Ramos (cell line): ENCODE results near the gene NUAK2.

ENCODE experiments used
- in situ Hi-C: fragments of 300-500 bp; cut with MboI; formaldehyde crosslinking; loops from one replicate; pipeline ENCODE4 v1.14.3; 2022; ENCODE audit warnings: low sequenced_read_pairs; ENCODE audit not compliant: unreplicated experiment

The NUAK2 gene

DNA sequence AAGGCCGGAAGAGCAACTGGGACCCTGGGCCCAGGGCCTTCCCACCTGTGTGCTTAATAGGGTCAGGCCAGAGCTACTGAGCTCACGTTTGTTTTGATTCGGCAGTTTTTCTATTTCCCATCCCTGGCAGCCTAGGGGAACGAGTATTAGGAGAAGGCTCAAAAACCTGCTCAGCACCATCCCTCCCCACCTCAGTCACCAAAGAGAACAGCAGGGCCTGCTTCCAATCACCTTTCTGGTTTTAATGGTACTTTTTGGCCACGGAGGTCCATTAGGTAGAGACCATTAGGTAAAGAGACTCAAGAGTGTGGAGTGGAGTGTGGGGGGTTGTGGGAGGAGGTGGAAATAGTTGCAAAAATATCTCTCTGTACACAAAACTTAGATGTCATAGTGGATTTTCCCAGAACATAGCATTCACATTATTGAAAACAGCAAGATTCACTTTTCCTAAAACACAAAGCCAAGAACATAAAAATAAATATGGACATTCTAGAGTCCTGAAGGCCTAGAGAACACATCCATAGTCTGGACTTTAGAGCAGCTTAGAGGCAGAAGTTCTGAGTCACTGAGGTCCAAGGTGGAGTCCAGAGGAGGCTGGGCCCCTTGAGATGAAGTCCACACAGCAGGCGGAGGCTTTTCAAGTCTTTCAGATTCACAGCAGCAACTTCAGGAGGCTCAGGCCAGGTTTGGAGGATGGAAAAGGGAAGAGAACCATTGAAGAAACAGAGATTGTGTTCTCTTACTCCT is 19.5 kb downstream of the NUAK2 start:
- in situ Hi-C loops = no loop called here

GRCh38 chr1:205301205-205301821 is 20.2 kb downstream of the NUAK2 start:
- in situ Hi-C loops = no loop called here

DNA sequence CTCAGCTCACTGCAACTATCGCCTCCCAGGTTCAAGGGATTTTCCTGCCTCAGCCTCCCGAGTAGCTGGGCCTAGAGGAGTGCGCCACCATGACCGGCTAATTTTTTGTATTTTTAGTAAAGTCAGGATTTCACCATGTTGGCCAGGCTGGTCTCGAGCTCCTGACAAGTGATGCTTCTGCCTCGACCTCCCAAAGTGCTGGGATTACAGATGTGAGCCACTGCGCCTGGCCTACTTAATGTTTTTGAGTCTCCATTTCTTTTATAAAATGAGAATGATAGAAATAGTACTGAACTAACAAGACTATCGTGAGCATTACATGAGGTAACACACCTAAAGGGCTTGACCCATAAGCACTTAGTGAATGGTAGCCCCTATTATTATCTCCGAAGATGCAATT is 21.4 kb downstream of the NUAK2 start:
- in situ Hi-C loops = no loop called here

DNA sequence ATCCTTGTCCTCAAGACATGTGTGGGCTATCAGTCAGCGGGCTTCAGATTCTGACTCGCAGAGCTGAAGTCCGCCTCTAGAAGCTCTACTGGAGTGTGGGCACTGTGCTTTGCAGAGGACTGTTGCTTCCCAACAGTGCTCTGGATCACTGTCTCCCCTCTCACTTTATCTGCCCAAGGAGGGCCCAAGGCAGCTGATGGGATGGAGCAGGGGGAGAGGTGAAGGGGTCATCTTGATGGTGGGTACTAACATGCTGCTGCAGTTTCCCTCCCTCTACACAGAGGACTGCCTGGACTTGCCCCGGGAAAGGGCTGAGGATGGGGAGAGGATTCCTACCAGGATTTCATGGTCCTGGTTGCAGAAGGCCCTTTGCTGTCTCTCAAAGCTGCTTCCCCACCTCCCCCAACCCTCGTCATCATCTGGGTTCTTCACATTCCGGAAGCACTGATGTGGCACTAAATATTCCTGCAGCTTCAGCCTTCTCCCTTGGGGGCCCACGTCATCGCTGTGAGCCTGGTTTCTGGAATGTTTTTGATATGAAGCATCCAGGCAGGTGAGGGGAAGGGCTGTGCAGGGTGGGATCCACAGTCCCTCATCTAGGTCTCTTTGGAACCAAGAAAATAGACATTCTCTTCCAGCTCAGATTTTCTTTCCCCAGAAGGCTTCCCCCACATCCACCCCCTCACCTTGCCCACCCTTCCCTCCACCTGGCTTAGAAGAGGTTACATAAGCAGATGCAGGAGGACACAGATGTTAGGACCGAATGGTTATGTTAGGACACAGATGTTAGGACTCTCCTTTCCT is 23.2 kb downstream of the NUAK2 start:
- in situ Hi-C loops = loop anchor here (10.0 to 25.0 kb wide), 3 partner anchors 756 to 2011 kb away; partner anchors contain the start of genes MDM4 and RHEX

DNA sequence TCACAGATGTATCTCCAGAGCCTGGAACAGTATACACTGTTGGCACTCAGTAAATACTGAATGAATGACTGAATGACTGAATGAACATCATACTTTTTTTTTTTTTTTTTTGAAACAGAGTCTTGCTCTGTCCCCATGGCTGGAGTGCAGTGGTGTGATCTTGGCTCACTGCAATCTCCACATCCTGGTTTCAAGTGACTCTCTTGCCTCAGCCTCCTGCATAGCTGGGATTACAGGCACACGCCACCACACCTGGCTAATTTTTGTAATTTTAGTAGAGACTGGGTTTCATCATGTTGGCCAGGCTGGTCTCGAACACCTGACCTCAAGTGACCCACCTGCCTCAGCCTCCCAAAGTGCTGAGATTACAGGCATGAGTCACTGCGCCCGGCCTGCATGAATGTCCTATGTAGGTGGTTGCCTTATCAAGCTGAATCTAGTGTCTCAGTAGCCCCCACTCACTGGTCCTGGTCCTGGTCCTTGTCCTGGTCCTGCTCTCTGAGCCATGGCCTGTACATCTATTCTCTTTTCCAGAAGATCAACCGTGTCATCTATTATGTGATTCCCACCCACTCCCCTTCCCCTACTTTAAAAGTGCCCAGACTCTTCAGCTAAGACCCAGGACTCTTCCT is 23.9 kb downstream of the NUAK2 start:
- in situ Hi-C loops = loop anchor here (10.0 to 25.0 kb wide), 3 partner anchors 757 to 2010 kb away; partner anchors contain the start of genes MDM4 and RHEX

GRCh38 chr1:205296154-205296553 is 25.4 kb downstream of the NUAK2 start:
- in situ Hi-C loops = loop anchor here (10.0 to 25.0 kb wide), 3 partner anchors 759 to 2009 kb away; partner anchors contain the start of genes MDM4 and RHEX

- in situ Hi-C loops = loop anchor here (10.0 to 25.0 kb wide), 3 partner anchors 760 to 2008 kb away; partner anchors contain the start of genes MDM4 and RHEX
These were observed 26.6 kb downstream of the NUAK2 start for GRCh38 chr1:205294934-205295333.

DNA sequence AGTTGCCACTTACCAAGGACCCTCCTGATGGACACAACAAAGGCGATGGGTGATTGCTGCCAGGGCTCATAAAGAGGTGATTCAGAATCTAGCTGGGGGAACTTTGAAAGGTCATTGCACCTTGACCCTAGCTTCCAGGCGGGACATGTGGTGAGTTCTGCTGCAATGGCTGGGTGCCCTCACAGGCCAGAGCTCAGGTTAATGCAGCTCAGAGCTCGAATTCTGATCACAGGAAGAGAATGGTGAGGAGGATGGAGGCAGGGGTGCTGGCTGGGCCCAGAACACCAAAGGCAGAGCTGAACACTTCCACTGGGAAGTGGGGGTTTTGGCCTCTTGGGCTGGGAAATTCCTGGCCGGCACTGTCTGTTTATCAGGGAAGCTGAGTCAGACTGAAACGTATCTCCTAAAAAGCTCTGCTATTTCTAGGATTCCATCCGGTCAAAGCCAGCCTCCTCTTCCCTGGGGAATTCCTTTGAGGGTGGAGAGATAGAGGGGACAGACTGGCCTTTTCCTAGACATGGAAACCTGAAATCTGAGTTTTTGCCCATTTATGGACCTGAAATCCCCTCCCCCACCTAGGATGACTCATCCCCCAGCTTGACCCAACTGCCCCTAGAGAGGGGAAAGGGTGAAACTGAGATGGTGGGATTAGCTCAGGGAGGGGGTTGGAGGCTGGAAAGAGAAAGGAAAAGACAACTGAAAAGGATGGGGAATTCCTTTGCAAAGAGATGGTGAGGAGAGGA is 27.2 kb downstream of the NUAK2 start:
- in situ Hi-C loops = loop anchor here (10.0 to 25.0 kb wide), 3 partner anchors 760 to 2007 kb away; partner anchors contain the start of genes MDM4 and RHEX

GRCh38 chr1:205293350-205294074 is 28.0 kb downstream of the NUAK2 start:
- in situ Hi-C loops = loop anchor here (10.0 to 25.0 kb wide), 3 partner anchors 761 to 2006 kb away; partner anchors contain the start of genes MDM4 and RHEX

DNA sequence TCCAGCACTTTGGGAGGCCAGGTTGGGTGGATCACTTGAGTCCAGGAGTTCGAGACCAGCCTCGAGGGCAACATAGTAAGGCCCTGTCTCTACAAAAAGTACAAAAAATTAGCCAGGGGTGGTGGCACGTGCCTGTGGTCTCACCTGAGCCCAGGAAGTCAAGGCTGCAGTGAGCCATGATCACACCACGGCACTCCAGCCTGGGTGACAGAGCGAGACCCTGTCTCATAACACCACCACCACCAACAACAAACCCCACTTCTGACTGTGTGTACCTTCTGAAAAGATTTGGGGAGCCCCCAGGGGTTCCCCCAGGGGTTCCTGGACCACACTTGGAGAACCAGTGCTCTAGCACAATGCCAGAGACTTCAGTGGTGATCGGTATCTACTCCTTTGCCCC is 29.9 kb downstream of the NUAK2 start:
- in situ Hi-C loops = loop anchor here (10.0 to 25.0 kb wide), 3 partner anchors 763 to 2004 kb away; partner anchors contain the start of genes MDM4 and RHEX

GRCh38 chr1:205287767-205288559 is 33.6 kb downstream of the NUAK2 start:
- in situ Hi-C loops = loop anchor here (25.0 kb wide), 2 partner anchors 776 to 2001 kb away; partner anchors contain the start of gene MDM4

DNA sequence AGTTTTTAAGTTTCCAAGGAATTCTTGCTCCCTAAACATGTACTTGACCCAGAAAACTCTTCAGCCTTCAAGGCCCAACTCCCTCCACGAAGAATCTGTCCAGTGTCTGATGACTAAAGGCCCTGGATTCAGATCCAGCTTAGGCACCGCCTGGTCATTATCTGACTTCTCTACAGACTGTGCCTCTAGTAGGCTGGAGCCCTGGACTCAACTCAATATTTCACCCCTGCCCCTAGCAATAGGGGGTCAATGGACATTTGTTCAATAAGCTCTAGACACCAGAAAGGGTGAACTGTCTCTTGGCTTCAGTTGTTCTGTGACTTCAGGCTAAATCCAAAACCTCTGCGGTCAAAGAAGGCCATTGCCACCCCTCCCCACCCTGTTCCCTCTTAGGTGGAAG is 34.5 kb downstream of the NUAK2 start:
- in situ Hi-C loops = loop anchor here (25.0 kb wide), 2 partner anchors 775 to 2000 kb away; partner anchors contain the start of gene MDM4

DNA sequence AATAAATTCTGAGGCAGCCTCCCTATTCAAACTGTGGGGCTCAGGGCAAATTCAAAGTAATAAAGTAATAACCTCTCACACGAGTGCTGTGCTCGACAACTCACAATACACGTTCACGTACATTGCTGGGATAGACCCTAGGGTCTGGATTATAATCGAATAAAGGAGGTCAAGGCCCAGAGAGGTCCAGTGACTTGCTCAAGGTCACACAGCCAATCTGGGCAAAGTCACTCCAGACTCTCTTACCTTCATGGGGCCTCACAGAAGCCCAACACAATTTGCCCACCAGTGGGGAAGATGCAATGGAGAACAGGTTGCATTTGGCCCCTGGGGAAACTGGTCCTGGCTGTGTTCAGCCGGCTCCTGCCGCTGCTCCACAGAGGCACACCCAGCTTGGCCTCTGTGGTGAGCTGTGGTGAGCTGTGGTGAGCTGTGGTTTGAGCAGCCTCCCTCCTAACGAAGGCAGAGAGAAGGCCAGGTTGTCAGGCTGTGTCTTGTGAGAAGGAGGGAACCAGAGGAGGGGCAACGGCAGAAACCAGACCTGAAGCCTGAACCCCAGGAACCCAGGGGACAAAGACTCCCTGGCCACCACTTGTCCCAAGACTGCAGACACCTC is 35.1 kb downstream of the NUAK2 start:
- in situ Hi-C loops = loop anchor here (25.0 kb wide), 2 partner anchors 774 to 1999 kb away; partner anchors contain the start of gene MDM4

- in situ Hi-C loops = loop anchor here (25.0 kb wide), 2 partner anchors 773 to 1998 kb away; partner anchors contain the start of gene MDM4
These were observed 36.0 kb downstream of the NUAK2 start for GRCh38 chr1:205285381-205286101.

DNA sequence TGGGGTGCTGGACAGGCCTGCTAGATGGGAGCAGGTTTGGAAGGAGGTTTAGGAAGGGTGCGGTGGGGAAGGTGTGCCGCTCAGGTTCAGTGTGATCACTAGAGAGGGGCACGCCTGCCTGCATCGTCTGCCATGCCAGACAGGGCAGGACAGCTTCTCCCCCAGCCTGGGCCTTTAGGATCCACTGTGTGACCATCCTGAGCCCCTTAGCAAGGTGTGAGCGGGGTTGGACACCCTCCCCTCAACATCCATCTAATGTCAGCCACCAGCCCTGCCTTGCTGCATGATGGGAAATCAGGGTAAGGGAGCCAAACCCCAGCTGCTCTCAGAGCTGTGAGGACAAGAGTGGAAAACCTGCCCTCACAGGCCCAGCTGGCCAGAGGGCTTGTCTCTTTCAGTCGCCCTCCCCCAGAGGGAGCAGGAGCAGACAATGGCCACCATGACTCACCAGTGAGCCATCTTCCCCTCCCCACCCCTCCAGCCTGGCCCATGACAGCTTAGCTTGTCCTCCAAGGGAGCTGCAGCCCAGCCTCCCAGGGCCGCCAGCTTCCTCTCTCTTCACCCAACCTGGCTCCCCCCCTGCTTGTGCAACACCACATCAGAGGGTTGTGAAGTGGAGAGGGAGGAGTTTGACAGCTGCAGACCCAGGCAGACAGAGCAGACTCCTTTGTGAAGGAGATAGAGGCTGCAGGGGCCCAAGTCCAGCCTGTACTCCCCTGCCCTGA is 37.0 kb downstream of the NUAK2 start:
- in situ Hi-C loops = loop anchor here (25.0 kb wide), 2 partner anchors 772 to 1997 kb away; partner anchors contain the start of gene MDM4
